ENCODE results near the gene DCLRE1C. TPM values are rescaled to one million over a fixed set of nuclear protein-coding genes. Genes with fewer than 3 reads are reported as not detected.

The DCLRE1C gene
- total and polyA plus RNA-seq, 9 of the 15 experiments (the other 6 are each of a cell fraction or from before 2014, with no cell fraction given) = 8.8 to 22.2 (median 13.9) TPM

- TF ChIP-seq ZNF121 (CRISPR knock-in tag; conservative IDR thresholded peaks at IDR 0.05) (no peak), MEIS2 (IDR thresholded peaks at IDR 0.05; ENCODE audit: partially characterized antibody) (no peak), EWSR1 (IDR thresholded peaks at IDR 0.05; ENCODE audit: borderline replicate concordance, low read depth, partially characterized antibody) (no peak), PHB2 (IDR thresholded peaks at IDR 0.05; ENCODE audit: low read depth) (no peak)
Observed at GRCh38 chr10:14891151-14891550, 62.7 kb downstream of the DCLRE1C start (continued).

GRCh38 chr10:14889318-14889717, 64.6 kb downstream of the DCLRE1C start:
- Histone ChIP-seq H3K4me3 (no peak overlapping the region), H3K9me3 (replicated peaks; ENCODE audit: control insufficient read depth, insufficient read depth, low read depth, low read length) (no peaks in the 10 kb centered on the region; the same call in 1 of the 2 replicates), H4K20me1 (replicated peaks; ENCODE audit: control insufficient read depth, insufficient read depth, low read length) (peaks cover 3% of the 10 kb centered on the region; the same call in 1 of the 2 replicates), H3K79me2 (ENCODE audit: control insufficient read depth, insufficient read depth, low read length) (peaks cover 94% of the 10 kb centered on the region), H3K36me3 (ENCODE audit: control insufficient read depth, insufficient read depth, low read length) (peaks cover 66% of the 10 kb centered on the region), H3K4me1 (replicated peaks in 1 of 2; ENCODE audit: control insufficient read depth in 2 of 2, insufficient read depth in 2 of 2, low read length in 2 of 2) (peaks cover 0 to 7% of the 10 kb centered on the region in 2 experiments; a peak in 2 of 5 replicates), H3K27ac (ENCODE audit: extremely low read depth, low read depth, low read length) (peak overlapping the region; percentile 68; the same call in 2 of the 3 replicates), H3K4me2 (ENCODE audit: insufficient read depth, low read length) (peak overlapping the region; percentile 42; the same call in 1 of the 2 replicates), H2AFZ (ENCODE audit: low read depth, low read length) (peak overlapping the region; percentile 61; the same call in 1 of the 2 replicates), H3K9me1 (ENCODE audit: control insufficient read depth, insufficient read depth, low read length) (no peaks in the 10 kb centered on the region), H3K9ac (ENCODE audit: insufficient read depth in 1 of 2, low read depth in 2 of 2, low read length in 2 of 2) (peak overlapping the region in 1 of 2 experiments; percentile 34; a peak in 1 of 4 replicates), H3K27me3 (ENCODE audit: control insufficient read depth in 2 of 2, insufficient read depth in 2 of 2, low read length in 2 of 2) (no peaks in the 10 kb centered on the region)
- ATAC-seq = peak; percentile 95
- intact Hi-C loops (cut with micrococcal nuclease) = no loop called here
- WGBS (ENCODE audit: insufficient coverage, low coverage, missing lambda C conversion rate) = 0% methylated on average over 2 of the region's 2 CpGs
- BruUV-seq (replicated peaks) = no TSS peak
- ChIA-PET POLR2A (interaction anchor here (0.6 to 2.3 kb wide), 5 partner anchors 9 to 234 kb away, joined by 3 to 14 read pairs (median 3); partner anchors contain the start of gene SUV39H2), CTCF (ENCODE audit: low intra/inter-chr PET ratio) (no interaction called here)
- in situ Hi-C loops (cut with MboI) = no loop called here
- peak; percentile 49 to 83 (median 64) for DNase-seq (ENCODE audit: extremely low read depth in 1 of 4, low spot score in 3 of 4)
- peak; percentile 98 for FAIRE-seq
- no peak for TF ChIP-seq ZNF140 (CRISPR knock-in tag; IDR thresholded peaks at IDR 0.05)
- no peak for TF ChIP-seq NONO (IDR thresholded peaks at IDR 0.05; ENCODE audit: low read depth in 2 of 2, low read length in 1 of 2)
- peak; percentile 80 for TF ChIP-seq SMAD4 (CRISPR knock-in tag; conservative IDR thresholded peaks at IDR 0.05)
- 0 out of 2 replicates have a peak, but pooled peaks have one; percentile 20 for TF ChIP-seq HCFC1 (IDR thresholded peaks at IDR 0.05; ENCODE audit: low read depth, low read length)
- peak; percentile 57 for TF ChIP-seq CXXC5 (CRISPR knock-in tag; IDR thresholded peaks at IDR 0.05)
- peak; percentile 32 to 36; a peak in 2 of 4 replicates for TF ChIP-seq TRIM24 (IDR thresholded peaks at IDR 0.05)
- TF ChIP-seq MEF2A (IDR thresholded peaks at IDR 0.05; ENCODE audit: control insufficient read depth, low read depth, low read length) = peak; percentile 37; the same call in 1 of the 2 replicates
- no peak for TF ChIP-seq TEAD1 (CRISPR knock-in tag; IDR thresholded peaks at IDR 0.05)
- 0 out of 2 replicates have a peak, but pooled peaks have one; percentile 47 for TF ChIP-seq ZNF589 (CRISPR knock-in tag; IDR thresholded peaks at IDR 0.05; ENCODE audit: low read depth)
- 0 out of 2 replicates have a peak, but pooled peaks have one; percentile 40 for TF ChIP-seq CBFA2T2 (conservative IDR thresholded peaks at IDR 0.05)
- peak; percentile 55; the same call in 1 of the 2 replicates for TF ChIP-seq HMBOX1 (IDR thresholded peaks at IDR 0.05)
- TF ChIP-seq ZNF644 (tag; IDR thresholded peaks at IDR 0.05; ENCODE audit: low read depth) = peak; percentile 72; the same call in 1 of the 2 replicates
- TF ChIP-seq ZBTB2 (IDR thresholded peaks at IDR 0.05) = no peak
- peak; percentile 72 for TF ChIP-seq ZFP36 (IDR thresholded peaks at IDR 0.05; ENCODE audit: low read depth, low read length, partially characterized antibody)
- peak; percentile 45; the same call in 1 of the 2 replicates for TF ChIP-seq STAT5A (IDR thresholded peaks at IDR 0.05; ENCODE audit: borderline replicate concordance, low read length)
